ENCODE measurements around the gene NDUFS7.

- no peak for TF ChIP-seq POLR2A (IDR thresholded peaks at IDR 0.05)
- TF ChIP-seq, protein P1, sequence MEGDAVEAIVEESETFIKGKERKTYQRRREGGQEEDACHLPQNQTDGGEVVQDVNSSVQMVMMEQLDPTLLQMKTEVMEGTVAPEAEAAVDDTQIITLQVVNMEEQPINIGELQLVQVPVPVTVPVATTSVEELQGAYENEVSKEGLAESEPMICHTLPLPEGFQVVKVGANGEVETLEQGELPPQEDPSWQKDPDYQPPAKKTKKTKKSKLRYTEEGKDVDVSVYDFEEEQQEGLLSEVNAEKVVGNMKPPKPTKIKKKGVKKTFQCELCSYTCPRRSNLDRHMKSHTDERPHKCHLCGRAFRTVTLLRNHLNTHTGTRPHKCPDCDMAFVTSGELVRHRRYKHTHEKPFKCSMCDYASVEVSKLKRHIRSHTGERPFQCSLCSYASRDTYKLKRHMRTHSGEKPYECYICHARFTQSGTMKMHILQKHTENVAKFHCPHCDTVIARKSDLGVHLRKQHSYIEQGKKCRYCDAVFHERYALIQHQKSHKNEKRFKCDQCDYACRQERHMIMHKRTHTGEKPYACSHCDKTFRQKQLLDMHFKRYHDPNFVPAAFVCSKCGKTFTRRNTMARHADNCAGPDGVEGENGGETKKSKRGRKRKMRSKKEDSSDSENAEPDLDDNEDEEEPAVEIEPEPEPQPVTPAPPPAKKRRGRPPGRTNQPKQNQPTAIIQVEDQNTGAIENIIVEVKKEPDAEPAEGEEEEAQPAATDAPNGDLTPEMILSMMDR (IDR thresholded peaks at IDR 0.05 in 4 of 5, conservative IDR thresholded peaks at IDR 0.05 in 1 of 5): no peak
These were observed 6.3 kb upstream of the NDUFS7 start for GRCh38 chr19:1377176-1377964.
